Skeletal muscle satellite cell (primary cell): ENCODE results near the gene GALNT8.

Source experiments
- H3K27me3 ChIP-seq: 2 replicates; pipeline ENCODE4 v1.7.0; 2013; ENCODE audit warnings: low read length; ENCODE audit not compliant: control insufficient read depth, insufficient read depth
- H3K36me3 ChIP-seq: 2 replicates; pipeline ENCODE4 v1.7.0; 2013; ENCODE audit warnings: mild to moderate bottlenecking, control low read depth, low read length; ENCODE audit not compliant: insufficient read depth
- H3K4me1 ChIP-seq: 2 replicates; pipeline ENCODE4 v1.7.0; 2013; ENCODE audit warnings: low read length; ENCODE audit not compliant: control insufficient read depth, insufficient read depth
- H3K4me2 ChIP-seq: 2 replicates; pipeline ENCODE4 v1.7.0; 2013; ENCODE audit warnings: mild to moderate bottlenecking, low read length
- H3K4me3 ChIP-seq: 2 replicates; pipeline ENCODE4 v1.7.0; 2013; ENCODE audit warnings: low read length
- H3K9ac ChIP-seq: 2 replicates; pipeline ENCODE4 v1.7.0; 2013; ENCODE audit warnings: mild to moderate bottlenecking, low read depth, low read length, moderate library complexity
- H3K9me3 ChIP-seq: replicated peaks from 2 replicates; pipeline ENCODE4 v1.7.0; 2013; ENCODE audit warnings: mild to moderate bottlenecking, control low read depth, low read length

The GALNT8 gene

GRCh38 chr12:4806439-4807115, 86.4 kb downstream of the GALNT8 start:
- no peaks in the 10 kb centered on the region for H3K36me3 ChIP-seq
- H3K4me1 ChIP-seq, result no peaks in the 10 kb centered on the region
- no peak overlapping the region for H3K4me3 ChIP-seq
- no peak overlapping the region for H3K4me2 ChIP-seq
- H3K27me3 ChIP-seq, result peaks cover 40% of the 10 kb centered on the region
- H3K9ac ChIP-seq, result no peak overlapping the region
- H3K9me3 ChIP-seq, result no peaks in the 10 kb centered on the region

GRCh38 chr12:4807116-4807783, 87.0 kb downstream of the GALNT8 start:
- no peak overlapping the region for H3K9ac ChIP-seq
- no peaks in the 10 kb centered on the region for H3K9me3 ChIP-seq
- no peaks in the 10 kb centered on the region for H3K4me1 ChIP-seq
- no peaks in the 10 kb centered on the region for H3K36me3 ChIP-seq
- H3K27me3 ChIP-seq, result peaks cover 43% of the 10 kb centered on the region
- no peak overlapping the region for H3K4me2 ChIP-seq
- H3K4me3 ChIP-seq, result no peak overlapping the region

- Histone ChIP-seq H3K36me3 (no peaks in the 10 kb centered on the region), H3K4me1 (no peaks in the 10 kb centered on the region), H3K4me3 (no peak overlapping the region), H3K4me2 (no peak overlapping the region), H3K9me3 (no peaks in the 10 kb centered on the region), H3K9ac (no peak overlapping the region), H3K27me3 (peaks cover 48% of the 10 kb centered on the region)
Measured at GRCh38 chr12:4807813-4808212, 87.6 kb downstream of the GALNT8 start.

GRCh38 chr12:4809013-4809448, 88.8 kb downstream of the GALNT8 start:
- H3K36me3 ChIP-seq, result no peaks in the 10 kb centered on the region
- peaks cover 48% of the 10 kb centered on the region for H3K27me3 ChIP-seq
- no peaks in the 10 kb centered on the region for H3K9me3 ChIP-seq
- H3K4me2 ChIP-seq, result peak overlapping the region; percentile 52
- H3K4me3 ChIP-seq, result no peak overlapping the region
- no peaks in the 10 kb centered on the region for H3K4me1 ChIP-seq
- no peak overlapping the region for H3K9ac ChIP-seq

GRCh38 chr12:4809449-4810218, 89.4 kb downstream of the GALNT8 start:
- H3K9me3 ChIP-seq, result no peaks in the 10 kb centered on the region
- no peaks in the 10 kb centered on the region for H3K36me3 ChIP-seq
- H3K4me2 ChIP-seq, result peak overlapping the region; percentile 52
- H3K4me3 ChIP-seq, result no peak overlapping the region
- H3K9ac ChIP-seq, result no peak overlapping the region
- peaks cover 51% of the 10 kb centered on the region for H3K27me3 ChIP-seq
- H3K4me1 ChIP-seq, result no peaks in the 10 kb centered on the region

GRCh38 chr12:4810219-4810671, 90.0 kb downstream of the GALNT8 start:
- H3K27me3 ChIP-seq, result peaks cover 54% of the 10 kb centered on the region

GRCh38 chr12:4812624-4813327, 92.6 kb downstream of the GALNT8 start:
- no peaks in the 10 kb centered on the region for H3K4me1 ChIP-seq
- H3K27me3 ChIP-seq, result peaks cover 54% of the 10 kb centered on the region
- no peaks in the 10 kb centered on the region for H3K9me3 ChIP-seq
- no peak overlapping the region for H3K4me2 ChIP-seq
- no peak overlapping the region for H3K9ac ChIP-seq
- H3K36me3 ChIP-seq, result no peaks in the 10 kb centered on the region
- H3K4me3 ChIP-seq, result no peak overlapping the region

More at GRCh38 chr12:4810219-4810671, 90.0 kb downstream of the GALNT8 start:
- Histone ChIP-seq H3K4me2 (no peak overlapping the region), H3K4me3 (no peak overlapping the region), H3K9ac (no peak overlapping the region), H3K36me3 (no peaks in the 10 kb centered on the region), H3K4me1 (no peaks in the 10 kb centered on the region), H3K9me3 (no peaks in the 10 kb centered on the region)

GRCh38 chr12:4813741-4814140, 93.5 kb downstream of the GALNT8 start:
- H3K4me3 ChIP-seq, result no peak overlapping the region
- no peak overlapping the region for H3K9ac ChIP-seq
- no peaks in the 10 kb centered on the region for H3K4me1 ChIP-seq
- H3K36me3 ChIP-seq, result no peaks in the 10 kb centered on the region
- H3K9me3 ChIP-seq, result no peaks in the 10 kb centered on the region
- no peak overlapping the region for H3K4me2 ChIP-seq
- H3K27me3 ChIP-seq, result peaks cover 44% of the 10 kb centered on the region

GRCh38 chr12:4814485-4814884, 94.3 kb downstream of the GALNT8 start:
- Histone ChIP-seq H3K4me2 (no peak overlapping the region), H3K9me3 (no peaks in the 10 kb centered on the region), H3K36me3 (no peaks in the 10 kb centered on the region), H3K4me3 (no peak overlapping the region), H3K4me1 (no peaks in the 10 kb centered on the region), H3K9ac (no peak overlapping the region), H3K27me3 (peaks cover 39% of the 10 kb centered on the region)

GRCh38 chr12:4816744-4817525, 96.7 kb downstream of the GALNT8 start:
- Histone ChIP-seq H3K9ac (no peak overlapping the region), H3K36me3 (no peaks in the 10 kb centered on the region), H3K27me3 (peaks cover 21% of the 10 kb centered on the region), H3K9me3 (no peaks in the 10 kb centered on the region), H3K4me1 (no peaks in the 10 kb centered on the region), H3K4me3 (no peak overlapping the region), H3K4me2 (no peak overlapping the region)
